Activated naive CD4-positive, alpha-beta T cell treated with anti-CD3 and anti-CD28 coated beads, Interleukin-2, amount 10 ng/mL, durations not matched to agents 7 days and 5 days (primary cell): ENCODE measurements around the gene ZNF500.

Experiments
- CTCF ChIA-PET: fragments of 350-600 bp; sonication (Branson Sonifier 250); formaldehyde crosslinking; loops from one replicate; lab custom pipeline; 2021; ENCODE audit warnings: antibody characterized with exemption; lab: Charles Lee
- DNase-seq: peaks from one replicate; pipeline ENCODE4 v3.0.0-alpha.2; 2020
- H3K27ac Mint-ChIP-seq: one replicate; pipeline ENCODE4 v1.8.0; 2021; ENCODE audit warnings: mild to moderate bottlenecking, moderate library complexity, mixed read lengths
- H3K27me3 Mint-ChIP-seq: one replicate; pipeline ENCODE4 v1.8.0; 2021; ENCODE audit warnings: mild to moderate bottlenecking, mixed read lengths
- H3K36me3 Mint-ChIP-seq: one replicate; pipeline ENCODE4 v1.8.0; 2021; ENCODE audit warnings: mixed read lengths
- H3K4me1 Mint-ChIP-seq: one replicate; pipeline ENCODE4 v1.8.0; 2021; ENCODE audit warnings: mixed read lengths
- H3K4me3 Mint-ChIP-seq: one replicate; pipeline ENCODE4 v1.8.0; 2021; ENCODE audit warnings: mild to moderate bottlenecking, moderate library complexity, mixed read lengths
- H3K9me3 Mint-ChIP-seq: one replicate; pipeline ENCODE4 v1.8.0; 2021; ENCODE audit warnings: mixed read lengths

ZNF500 gene

GRCh38 chr16:4771646-4772045, 4.7 kb upstream of the ZNF500 start:
- H3K4me1 Mint-ChIP-seq = peaks cover 22% of the 10 kb centered on the region
- H3K9me3 Mint-ChIP-seq = no peaks in the 10 kb centered on the region
- DNase-seq = no peak
- peaks cover 1% of the 10 kb centered on the region for H3K36me3 Mint-ChIP-seq
- peaks cover 4% of the 10 kb centered on the region for H3K27me3 Mint-ChIP-seq
- no peak overlapping the region for H3K27ac Mint-ChIP-seq
- CTCF ChIA-PET = interaction anchor here (1.4 kb wide), 1 partner anchor 147 kb away, joined by 3 read pairs; the partner anchor contains the start of gene MGRN1
- H3K4me3 Mint-ChIP-seq = no peak overlapping the region

GRCh38 chr16:4769306-4769638, 2.3 kb upstream of the ZNF500 start:
- CTCF ChIA-PET = interaction anchor here (1.5 kb wide), 1 partner anchor 35 kb away, joined by 4 read pairs; the partner anchor contains the start of genes ANKS3 and DNAAF8
- Mint-ChIP-seq H3K27ac (peak overlapping the region; percentile 30), H3K36me3 (peaks cover 6% of the 10 kb centered on the region), H3K9me3 (no peaks in the 10 kb centered on the region), H3K4me1 (peaks cover 35% of the 10 kb centered on the region), H3K27me3 (peaks cover 4% of the 10 kb centered on the region), H3K4me3 (peak overlapping the region; percentile 91)
- DNase-seq = no peak

- CTCF ChIA-PET = interaction anchor here (1.5 kb wide), 1 partner anchor 34 kb away, joined by 4 read pairs; the partner anchor contains the start of genes ANKS3 and DNAAF8
- H3K4me3 Mint-ChIP-seq = peak overlapping the region; percentile 91
- peaks cover 4% of the 10 kb centered on the region for H3K27me3 Mint-ChIP-seq
- DNase-seq = peak; percentile 91
- peaks cover 35% of the 10 kb centered on the region for H3K4me1 Mint-ChIP-seq
- peaks cover 11% of the 10 kb centered on the region for H3K36me3 Mint-ChIP-seq
- no peaks in the 10 kb centered on the region for H3K9me3 Mint-ChIP-seq
- peak overlapping the region; percentile 93 for H3K27ac Mint-ChIP-seq
Observed at GRCh38 chr16:4768549-4769305, 1.8 kb upstream of the ZNF500 start.

- Mint-ChIP-seq H3K27me3 (peaks cover 4% of the 10 kb centered on the region), H3K4me1 (peaks cover 35% of the 10 kb centered on the region), H3K4me3 (peak overlapping the region; percentile 91), H3K27ac (peak overlapping the region; percentile 93), H3K9me3 (no peaks in the 10 kb centered on the region), H3K36me3 (peaks cover 13% of the 10 kb centered on the region)
- DNase-seq = no peak
- CTCF ChIA-PET = interaction anchor here (1.5 kb wide), 1 partner anchor 34 kb away, joined by 4 read pairs; the partner anchor contains the start of genes ANKS3 and DNAAF8
Observed at GRCh38 chr16:4767872-4768548, 1.0 kb upstream of the ZNF500 start.

- Mint-ChIP-seq H3K27ac (peak overlapping the region; percentile 93), H3K27me3 (peaks cover 4% of the 10 kb centered on the region), H3K36me3 (peaks cover 25% of the 10 kb centered on the region), H3K9me3 (no peaks in the 10 kb centered on the region), H3K4me3 (peak overlapping the region; percentile 88), H3K4me1 (peaks cover 37% of the 10 kb centered on the region)
- CTCF ChIA-PET = interaction anchor here (0.5 to 1.6 kb wide), 2 partner anchors 32 to 51 kb away, joined by 3 to 5 read pairs; partner anchors contain the start of genes ANKS3 and DNAAF8
- no peak for DNase-seq
Observed at GRCh38 chr16:4765511-4766474, 1.2 kb downstream of the ZNF500 start.

- peaks cover 38% of the 10 kb centered on the region for H3K36me3 Mint-ChIP-seq
- peaks cover 4% of the 10 kb centered on the region for H3K27me3 Mint-ChIP-seq
- DNase-seq = no peak
- CTCF ChIA-PET = no interaction called here
- H3K4me3 Mint-ChIP-seq = no peak overlapping the region
- H3K4me1 Mint-ChIP-seq = peaks cover 29% of the 10 kb centered on the region
- no peak overlapping the region for H3K27ac Mint-ChIP-seq
- no peaks in the 10 kb centered on the region for H3K9me3 Mint-ChIP-seq
Observed at GRCh38 chr16:4763791-4764190, 3.2 kb downstream of the ZNF500 start.

GRCh38 chr16:4762205-4762604, 4.8 kb downstream of the ZNF500 start:
- DNase-seq = no peak
- CTCF ChIA-PET = interaction anchor here (0.8 kb wide), 1 partner anchor 28 kb away, joined by 3 read pairs; the partner anchor contains the start of genes ANKS3 and DNAAF8
- Mint-ChIP-seq H3K4me1 (peaks cover 16% of the 10 kb centered on the region), H3K36me3 (peaks cover 46% of the 10 kb centered on the region), H3K4me3 (no peak overlapping the region), H3K9me3 (no peaks in the 10 kb centered on the region), H3K27me3 (no peaks in the 10 kb centered on the region), H3K27ac (no peak overlapping the region)

- peaks cover 4% of the 10 kb centered on the region for H3K9me3 Mint-ChIP-seq
Observed at GRCh38 chr16:4760221-4760910, 6.6 kb downstream of the ZNF500 start.

GRCh38 chr16:4755687-4756086, 11.3 kb downstream of the ZNF500 start:
- CTCF ChIA-PET = no interaction called here
- Mint-ChIP-seq H3K9me3 (peaks cover 4% of the 10 kb centered on the region), H3K27me3 (no peaks in the 10 kb centered on the region), H3K4me1 (no peaks in the 10 kb centered on the region), H3K36me3 (peaks cover 45% of the 10 kb centered on the region), H3K4me3 (no peak overlapping the region), H3K27ac (no peak overlapping the region)
- DNase-seq = no peak

More at GRCh38 chr16:4760221-4760910, 6.6 kb downstream of the ZNF500 start:
- H3K27ac Mint-ChIP-seq = no peak overlapping the region
- H3K36me3 Mint-ChIP-seq = peaks cover 52% of the 10 kb centered on the region
- H3K4me3 Mint-ChIP-seq = no peak overlapping the region
- CTCF ChIA-PET = no interaction called here
- H3K27me3 Mint-ChIP-seq = no peaks in the 10 kb centered on the region
- peaks cover 6% of the 10 kb centered on the region for H3K4me1 Mint-ChIP-seq
- DNase-seq = no peak

GRCh38 chr16:4754865-4755264, 12.1 kb downstream of the ZNF500 start:
- H3K27ac Mint-ChIP-seq = no peak overlapping the region
- H3K4me3 Mint-ChIP-seq = no peak overlapping the region
- H3K9me3 Mint-ChIP-seq = peaks cover 4% of the 10 kb centered on the region
- DNase-seq = no peak
- H3K4me1 Mint-ChIP-seq = no peaks in the 10 kb centered on the region
- CTCF ChIA-PET = no interaction called here
- no peaks in the 10 kb centered on the region for H3K27me3 Mint-ChIP-seq
- H3K36me3 Mint-ChIP-seq = peaks cover 38% of the 10 kb centered on the region

- no peak for DNase-seq
- CTCF ChIA-PET = no interaction called here
- H3K27me3 Mint-ChIP-seq = no peaks in the 10 kb centered on the region
- peaks cover 27% of the 10 kb centered on the region for H3K36me3 Mint-ChIP-seq
- peaks cover 5% of the 10 kb centered on the region for H3K4me1 Mint-ChIP-seq
- no peak overlapping the region for H3K4me3 Mint-ChIP-seq
- no peak overlapping the region for H3K27ac Mint-ChIP-seq
- peaks cover 4% of the 10 kb centered on the region for H3K9me3 Mint-ChIP-seq
Observed at GRCh38 chr16:4753227-4753626, 13.7 kb downstream of the ZNF500 start.

GRCh38 chr16:4752351-4753100, 14.4 kb downstream of the ZNF500 start:
- Mint-ChIP-seq H3K36me3 (peaks cover 23% of the 10 kb centered on the region), H3K27ac (no peak overlapping the region), H3K27me3 (no peaks in the 10 kb centered on the region), H3K4me1 (peaks cover 12% of the 10 kb centered on the region), H3K9me3 (peaks cover 4% of the 10 kb centered on the region), H3K4me3 (no peak overlapping the region)
- no peak for DNase-seq
- CTCF ChIA-PET = no interaction called here

GRCh38 chr16:4750896-4751295, 16.1 kb downstream of the ZNF500 start:
- peaks cover 18% of the 10 kb centered on the region for H3K36me3 Mint-ChIP-seq
- no peak overlapping the region for H3K27ac Mint-ChIP-seq
- H3K4me3 Mint-ChIP-seq = no peak overlapping the region
- no peak for DNase-seq
- peaks cover 4% of the 10 kb centered on the region for H3K9me3 Mint-ChIP-seq
- CTCF ChIA-PET = no interaction called here
- H3K4me1 Mint-ChIP-seq = peaks cover 14% of the 10 kb centered on the region
- H3K27me3 Mint-ChIP-seq = no peaks in the 10 kb centered on the region
